ENCODE measurements around the gene MT1M. TPM values are rescaled to one million over a fixed set of nuclear protein-coding genes. Genes with fewer than 3 reads are reported as not detected.

Gene MT1M
- total RNA-seq, 4 donors from 2014 or later = 7.1 to 45.5 (median 33.8) TPM

DNA sequence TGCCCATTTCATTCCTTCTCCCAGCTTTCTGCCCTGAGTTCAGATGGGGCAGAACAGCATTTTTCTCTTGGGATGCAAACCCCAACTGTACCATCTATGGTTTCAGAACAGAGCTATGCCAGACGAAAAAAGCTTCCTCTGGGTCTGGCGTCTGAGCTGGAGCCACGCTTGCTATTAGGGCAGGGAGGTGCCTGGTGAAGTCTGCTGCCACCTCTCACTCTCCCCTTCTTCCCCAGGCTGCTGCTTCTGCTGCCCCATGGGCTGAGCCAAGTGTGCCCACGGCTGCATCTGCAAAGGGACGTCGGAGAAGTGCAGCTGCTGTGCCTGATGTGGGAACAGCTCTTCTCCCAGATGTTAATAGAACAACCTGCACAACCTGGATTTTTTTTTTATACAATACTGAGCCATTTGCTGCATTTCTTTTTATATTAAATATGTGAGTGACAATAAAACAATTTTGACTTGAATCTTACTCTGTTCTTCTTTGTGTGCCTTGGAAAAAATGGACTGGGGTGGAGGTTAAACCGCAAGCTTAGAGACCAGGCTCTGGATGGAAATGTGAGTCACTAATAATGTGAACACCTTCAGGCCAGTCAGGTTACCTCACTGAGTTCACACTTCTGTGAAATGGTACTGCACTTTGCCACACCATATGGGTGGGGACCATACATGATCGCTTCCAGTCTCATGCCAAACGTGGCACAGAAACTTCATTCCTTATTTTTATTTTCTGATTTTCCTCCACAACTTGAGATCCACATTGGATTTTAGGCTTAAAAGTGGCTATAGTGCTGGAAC lies 4.4 kb downstream of the MT1M start:
- Histone ChIP-seq H3K4me1 (peaks cover 4 to 20% of the 10 kb centered on the region in 2 donors), H3K9me3 (no peaks in the 10 kb centered on the region), H3K4me3 (replicated peaks in 1 of 3) (no peak overlapping the region), H3K27ac (no peak overlapping the region), H3K36me3 (no peaks in the 10 kb centered on the region), H3K27me3 (peaks cover 4% of the 10 kb centered on the region)
- WGBS, 2 donors = 71 to 85% methylated on average over 9 of the region's 9 CpGs
- no peak for DNase-seq
- TF ChIP-seq, protein P1, sequence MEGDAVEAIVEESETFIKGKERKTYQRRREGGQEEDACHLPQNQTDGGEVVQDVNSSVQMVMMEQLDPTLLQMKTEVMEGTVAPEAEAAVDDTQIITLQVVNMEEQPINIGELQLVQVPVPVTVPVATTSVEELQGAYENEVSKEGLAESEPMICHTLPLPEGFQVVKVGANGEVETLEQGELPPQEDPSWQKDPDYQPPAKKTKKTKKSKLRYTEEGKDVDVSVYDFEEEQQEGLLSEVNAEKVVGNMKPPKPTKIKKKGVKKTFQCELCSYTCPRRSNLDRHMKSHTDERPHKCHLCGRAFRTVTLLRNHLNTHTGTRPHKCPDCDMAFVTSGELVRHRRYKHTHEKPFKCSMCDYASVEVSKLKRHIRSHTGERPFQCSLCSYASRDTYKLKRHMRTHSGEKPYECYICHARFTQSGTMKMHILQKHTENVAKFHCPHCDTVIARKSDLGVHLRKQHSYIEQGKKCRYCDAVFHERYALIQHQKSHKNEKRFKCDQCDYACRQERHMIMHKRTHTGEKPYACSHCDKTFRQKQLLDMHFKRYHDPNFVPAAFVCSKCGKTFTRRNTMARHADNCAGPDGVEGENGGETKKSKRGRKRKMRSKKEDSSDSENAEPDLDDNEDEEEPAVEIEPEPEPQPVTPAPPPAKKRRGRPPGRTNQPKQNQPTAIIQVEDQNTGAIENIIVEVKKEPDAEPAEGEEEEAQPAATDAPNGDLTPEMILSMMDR (IDR thresholded peaks at IDR 0.05) = no peak
- TF ChIP-seq POLR2A (IDR thresholded peaks at IDR 0.05) = no peak
- intact Hi-C loops (cut with DNase I) = no loop called here

DNA sequence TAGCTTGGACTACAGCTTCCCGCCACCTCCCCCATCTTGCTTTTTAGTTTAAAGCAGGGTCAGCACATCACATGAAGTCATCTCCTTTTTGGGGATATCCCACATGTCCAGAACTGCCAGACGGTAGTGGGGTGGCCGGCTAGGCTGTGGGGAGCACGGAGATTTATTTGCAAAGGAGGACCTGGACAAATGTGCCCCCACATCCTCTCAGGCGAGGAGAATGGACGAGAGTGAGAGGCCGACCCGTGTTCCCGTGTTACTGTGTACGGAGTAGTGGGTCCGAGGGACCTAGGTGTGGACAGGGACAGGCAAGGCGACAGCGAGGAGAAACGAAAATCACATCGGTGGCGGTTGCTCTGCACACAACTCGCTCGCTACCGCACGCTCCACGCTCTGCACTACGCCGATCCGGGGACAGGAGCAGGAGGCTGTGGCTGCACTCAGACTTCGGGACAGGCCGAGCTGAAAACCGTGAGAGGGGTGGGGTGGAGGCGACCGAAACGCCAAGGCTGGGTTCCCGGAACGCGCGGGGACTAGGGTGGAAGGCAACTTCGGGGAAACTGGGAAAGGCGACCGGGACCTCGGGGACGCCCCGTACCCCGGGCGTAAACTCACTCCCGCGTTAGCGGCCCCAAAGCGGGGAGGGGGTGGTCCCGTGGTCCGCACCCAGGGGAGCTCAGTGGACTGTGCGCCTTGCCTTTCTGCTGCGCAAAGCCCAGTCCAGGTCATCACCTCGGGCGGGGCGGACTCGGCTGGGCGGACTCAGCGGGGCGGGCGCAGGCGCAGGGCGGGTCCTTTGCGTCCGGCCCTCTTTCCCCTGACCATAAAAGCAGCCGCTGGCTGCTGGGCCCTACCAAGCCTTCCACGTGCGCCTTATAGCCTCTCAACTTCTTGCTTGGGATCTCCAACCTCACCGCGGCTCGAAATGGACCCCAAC lies 5.6 kb downstream of the MT1M start, which contains the start of gene MT1A:
Gene MT1A, plus strand, starts transcription at position 853 of the 937 bp plus-strand sequence. Its CDS starts 73 bp downstream, at position 926.
- H3K27ac ChIP-seq = peak within 1 kb of the TSS; percentile 26 to 61 (median 43)
- 12 to 23% methylated on average over 42 to 58 of the region's 68 CpGs for WGBS, 2 donors
- H3K9me3 ChIP-seq = no peaks in the 10 kb centered on the region
- H3K27me3 ChIP-seq = peaks cover 4% of the 10 kb centered on the region
- H3K36me3 ChIP-seq = no peaks in the 10 kb centered on the region
- peaks cover 4 to 20% of the 10 kb centered on the region in 2 donors for H3K4me1 ChIP-seq
- intact Hi-C loops (cut with DNase I) = no loop called here
- peak in 1 of 2 donors; percentile 73 for TF ChIP-seq POLR2A (IDR thresholded peaks at IDR 0.05)
- TF ChIP-seq, protein P1 (IDR thresholded peaks at IDR 0.05) = peak in 1 of 6 experiments; percentile 1
- DNase-seq = peak; percentile 76 to 78
- H3K4me3 ChIP-seq (replicated peaks in 1 of 3) = peak within 1 kb of the TSS in 2 of 3 donors; percentile 27 to 40

DNA sequence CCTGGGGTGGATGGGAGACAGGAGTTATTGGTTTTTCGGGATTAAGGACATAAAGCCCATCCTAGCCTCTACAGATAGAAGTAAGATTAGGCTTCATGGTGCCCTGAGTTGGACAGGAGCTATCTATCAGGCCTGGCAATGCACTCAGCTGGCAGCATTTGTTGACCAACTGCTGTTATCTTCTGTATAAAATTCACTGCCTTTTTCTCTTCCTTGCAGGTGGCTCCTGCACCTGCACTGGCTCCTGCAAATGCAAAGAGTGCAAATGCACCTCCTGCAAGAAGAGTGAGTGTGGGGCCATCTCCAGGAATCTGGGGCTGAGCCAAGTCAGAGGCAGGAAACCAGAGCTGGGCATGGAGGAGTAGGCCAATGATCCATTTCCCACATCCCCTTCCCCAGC lies 6.6 kb downstream of the MT1M start:
- Histone ChIP-seq H3K27ac (no peak overlapping the region), H3K4me1 (peaks cover 11 to 30% of the 10 kb centered on the region in 2 donors), H3K4me3 (replicated peaks in 1 of 3) (no peak overlapping the region), H3K27me3 (peaks cover 4% of the 10 kb centered on the region), H3K9me3 (no peaks in the 10 kb centered on the region), H3K36me3 (no peaks in the 10 kb centered on the region)
- intact Hi-C loops (cut with DNase I) = no loop called here
- no peak for DNase-seq
- TF ChIP-seq POLR2A (IDR thresholded peaks at IDR 0.05) = no peak
- TF ChIP-seq, protein P1 (IDR thresholded peaks at IDR 0.05) = no peak
- 65 to 67% methylated on average over 1 of the region's 1 CpG for WGBS, 2 donors

DNA sequence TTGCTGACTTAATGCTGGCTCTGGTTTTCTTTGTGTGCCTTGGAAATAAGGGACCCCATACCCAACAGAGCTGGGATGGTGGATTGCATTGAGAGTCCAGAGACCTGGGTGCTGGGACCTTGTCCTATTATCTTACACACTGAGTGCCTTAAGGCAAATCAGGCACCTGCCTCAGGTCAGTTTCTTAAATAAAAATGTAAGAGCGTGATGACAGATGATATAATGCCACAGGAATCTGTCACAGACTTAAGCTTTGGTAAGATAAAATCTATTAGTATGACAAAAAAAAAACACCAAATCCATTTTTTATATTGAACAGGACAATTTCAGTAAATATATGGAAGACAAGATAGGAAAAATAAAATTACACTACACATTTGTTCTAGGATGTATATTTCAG lies 7.6 kb downstream of the MT1M start:
- no peak for DNase-seq
- intact Hi-C loops (cut with DNase I) = no loop called here
- Histone ChIP-seq H3K27me3 (peaks cover 4% of the 10 kb centered on the region), H3K27ac (no peak overlapping the region), H3K36me3 (no peaks in the 10 kb centered on the region), H3K4me3 (replicated peaks in 1 of 3) (no peak overlapping the region), H3K4me1 (peaks cover 11 to 33% of the 10 kb centered on the region in 2 donors), H3K9me3 (no peaks in the 10 kb centered on the region)
- WGBS, 2 donors = 92 to 97% methylated on average over 1 of the region's 1 CpG
- TF ChIP-seq, protein P1 (IDR thresholded peaks at IDR 0.05) = no peak
- no peak for TF ChIP-seq POLR2A (IDR thresholded peaks at IDR 0.05)
